Activated CD4-positive, CD25-positive, alpha-beta regulatory T cell treated with anti-CD3 and anti-CD28 coated beads, Interleukin-2, amount 50 U/mL, for 16 hours (primary cell): ENCODE measurements around the gene RNF214.
"Not testable (repeated sequence)": the region's sequence is repeated elsewhere in the genome, so short reads cannot be mapped to it uniquely, and the experiment has no call there.

Source experiments
- DNase-seq: peaks from one replicate; pipeline ENCODE4 v3.0.0-alpha.2; 2020; ENCODE audit warnings: low read depth, low spot score

Gene RNF214

GRCh38 chr11:117197516-117198456 is 34.7 kb upstream of the RNF214 start:
- DNase-seq = no peak

- no peak for DNase-seq
Observed at GRCh38 chr11:117198613-117199012, 33.9 kb upstream of the RNF214 start.

DNA sequence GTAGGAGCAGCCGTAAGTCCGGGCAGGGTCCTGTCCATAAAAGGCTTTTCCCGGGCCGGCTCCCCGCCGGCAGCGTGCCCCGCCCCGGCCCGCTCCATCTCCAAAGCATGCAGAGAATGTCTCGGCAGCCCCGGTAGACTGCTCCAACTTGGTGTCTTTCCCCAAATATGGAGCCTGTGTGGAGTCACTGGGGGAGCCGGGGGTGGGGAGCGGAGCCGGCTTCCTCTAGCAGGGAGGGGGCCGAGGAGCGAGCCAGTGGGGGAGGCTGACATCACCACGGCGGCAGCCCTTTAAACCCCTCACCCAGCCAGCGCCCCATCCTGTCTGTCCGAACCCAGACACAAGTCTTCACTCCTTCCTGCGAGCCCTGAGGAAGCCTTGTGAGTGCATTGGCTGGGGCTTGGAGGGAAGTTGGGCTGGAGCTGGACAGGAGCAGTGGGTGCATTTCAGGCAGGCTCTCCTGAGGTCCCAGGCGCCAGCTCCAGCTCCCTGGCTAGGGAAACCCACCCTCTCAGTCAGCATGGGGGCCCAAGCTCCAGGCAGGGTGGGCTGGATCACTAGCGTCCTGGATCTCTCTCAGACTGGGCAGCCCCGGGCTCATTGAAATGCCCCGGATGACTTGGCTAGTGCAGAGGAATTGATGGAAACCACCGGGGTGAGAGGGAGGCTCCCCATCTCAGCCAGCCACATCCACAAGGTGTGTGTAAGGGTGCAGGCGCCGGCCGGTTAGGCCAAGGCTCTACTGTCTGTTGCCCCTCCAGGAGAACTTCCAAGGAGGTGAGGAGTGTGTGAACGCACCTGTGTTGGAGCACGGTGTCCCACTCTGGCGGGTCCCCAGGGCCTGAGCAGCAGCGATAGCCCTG is 33.2 kb upstream of the RNF214 start, which contains the start of gene TAGLN:
Gene TAGLN, plus strand, starts transcription at position 318 of the 863 bp plus-strand sequence. CDS start 3,644 bp downstream, outside the sequence.
- DNase-seq = no peak

DNA sequence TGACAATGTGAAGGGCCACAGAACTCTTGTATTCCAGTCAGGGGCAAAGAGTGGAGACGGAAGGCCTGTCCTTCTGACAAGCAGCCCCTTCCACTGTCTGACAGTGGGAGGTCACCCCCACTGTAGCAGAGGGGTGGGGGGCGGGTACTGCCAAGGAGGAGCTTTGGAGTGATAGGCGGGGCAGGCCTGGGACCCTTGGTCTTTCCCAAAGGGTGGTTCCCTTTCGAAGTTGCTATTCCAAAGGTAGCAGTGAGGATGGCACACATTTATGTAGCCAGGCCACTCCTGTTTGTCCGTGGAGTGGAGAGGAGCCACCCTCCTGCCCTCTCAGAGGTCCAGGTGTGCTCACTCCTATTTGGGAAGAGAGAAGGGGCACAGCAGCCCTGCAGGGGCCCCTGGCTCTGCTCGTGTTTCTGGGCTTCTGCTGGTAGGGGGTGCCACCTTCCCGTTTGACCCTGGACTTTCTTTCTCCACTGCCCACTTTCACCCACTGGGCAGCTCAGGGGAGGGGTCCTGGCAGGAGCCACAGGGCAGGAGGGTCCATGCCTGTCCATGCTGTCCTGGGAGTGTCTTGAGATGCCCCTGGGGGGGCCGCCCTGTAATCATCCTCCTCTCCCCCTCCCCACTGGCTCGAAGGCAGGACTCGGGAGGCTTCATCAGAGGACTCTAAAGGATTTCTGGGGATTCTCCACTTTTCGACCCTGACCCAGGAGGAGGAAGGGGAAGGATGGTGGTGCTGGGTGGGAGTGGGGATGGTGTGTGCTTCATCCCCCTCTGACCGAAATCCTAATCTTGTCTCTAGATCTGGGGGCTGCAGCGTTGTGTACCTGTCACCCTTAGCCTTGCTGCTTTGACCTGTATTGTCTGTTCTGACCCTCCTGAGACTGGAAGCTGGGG is 32.3 kb upstream of the RNF214 start:
- no peak for DNase-seq

DNA sequence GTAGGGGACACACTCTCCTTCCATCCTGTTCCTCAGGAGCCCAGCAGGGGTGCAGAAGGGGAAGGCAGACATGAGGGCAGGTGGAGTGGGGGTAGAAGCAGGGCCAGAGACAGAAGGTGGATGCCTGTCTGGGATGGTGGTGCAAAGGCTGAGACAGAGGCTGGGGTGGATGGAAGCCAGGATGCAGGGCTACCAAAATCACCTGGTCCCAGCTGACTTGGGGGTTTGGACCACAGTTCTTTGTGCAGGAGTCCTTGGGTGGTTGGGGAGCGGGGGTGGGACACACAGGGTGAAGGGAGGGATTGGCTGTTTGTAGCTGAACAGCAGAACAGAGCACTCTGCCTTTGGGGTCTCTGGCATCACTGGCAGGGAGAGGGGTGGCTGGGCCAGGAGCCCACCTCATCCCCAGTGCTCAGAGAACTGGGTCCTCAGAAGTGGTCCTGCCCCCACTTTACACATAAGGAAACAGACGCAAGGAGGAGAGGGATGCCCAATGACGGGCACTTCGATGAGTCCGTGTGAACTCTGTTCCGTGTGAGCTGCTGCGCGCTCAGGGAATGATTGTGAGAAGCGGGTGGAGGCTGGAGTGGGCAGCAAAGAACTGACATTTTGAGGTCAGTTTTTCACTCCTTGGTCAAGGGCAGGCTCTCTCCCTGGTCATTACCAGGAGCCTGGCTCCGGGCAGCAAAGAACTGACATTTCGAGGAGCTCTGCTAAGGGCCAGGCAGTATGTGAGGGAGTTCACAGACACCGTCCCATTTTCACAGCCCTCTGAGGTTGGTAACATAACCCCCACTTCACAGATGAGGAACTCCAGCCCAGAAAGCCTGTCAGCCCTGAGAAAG is 31.4 kb upstream of the RNF214 start:
- no peak for DNase-seq

DNA sequence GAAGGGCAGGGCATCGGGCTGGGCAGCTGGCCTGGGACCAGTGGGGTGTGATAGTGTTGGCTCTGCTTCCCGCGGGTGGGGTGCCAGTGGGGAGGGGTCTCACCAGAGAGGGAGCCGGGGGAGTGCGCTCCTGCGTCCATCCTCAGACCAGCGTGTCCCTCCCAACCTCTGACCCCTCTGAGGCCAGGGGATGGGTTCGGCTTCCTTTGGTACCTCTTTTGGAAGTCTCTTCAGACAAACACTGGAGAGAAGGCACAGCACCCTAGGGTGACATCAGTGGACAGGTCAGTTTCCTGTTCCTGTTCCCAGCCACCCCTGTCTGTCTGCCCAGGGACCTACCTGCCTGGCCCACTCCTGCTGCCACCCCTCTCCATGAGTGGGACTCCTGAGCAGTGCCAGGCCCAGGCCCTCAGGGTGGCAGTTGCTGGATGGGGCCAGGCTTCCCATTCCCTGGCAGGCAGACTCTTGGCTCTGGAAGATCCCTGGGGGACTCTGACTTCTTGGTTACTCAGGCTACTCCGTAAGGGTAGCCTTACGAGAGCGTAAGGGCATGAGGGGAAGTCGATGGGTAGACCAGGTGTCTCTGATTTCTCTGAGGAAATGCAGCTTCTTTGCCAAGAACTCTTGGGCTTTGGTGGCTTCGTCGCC is 30.7 kb upstream of the RNF214 start:
- DNase-seq = no peak

- no peak for DNase-seq
Observed at GRCh38 chr11:117202386-117203068, 29.9 kb upstream of the RNF214 start.

GRCh38 chr11:117203069-117203407 is 29.4 kb upstream of the RNF214 start:
- DNase-seq = no peak

- no peak for DNase-seq
Observed at GRCh38 chr11:117204283-117205080, 28.0 kb upstream of the RNF214 start.

DNA sequence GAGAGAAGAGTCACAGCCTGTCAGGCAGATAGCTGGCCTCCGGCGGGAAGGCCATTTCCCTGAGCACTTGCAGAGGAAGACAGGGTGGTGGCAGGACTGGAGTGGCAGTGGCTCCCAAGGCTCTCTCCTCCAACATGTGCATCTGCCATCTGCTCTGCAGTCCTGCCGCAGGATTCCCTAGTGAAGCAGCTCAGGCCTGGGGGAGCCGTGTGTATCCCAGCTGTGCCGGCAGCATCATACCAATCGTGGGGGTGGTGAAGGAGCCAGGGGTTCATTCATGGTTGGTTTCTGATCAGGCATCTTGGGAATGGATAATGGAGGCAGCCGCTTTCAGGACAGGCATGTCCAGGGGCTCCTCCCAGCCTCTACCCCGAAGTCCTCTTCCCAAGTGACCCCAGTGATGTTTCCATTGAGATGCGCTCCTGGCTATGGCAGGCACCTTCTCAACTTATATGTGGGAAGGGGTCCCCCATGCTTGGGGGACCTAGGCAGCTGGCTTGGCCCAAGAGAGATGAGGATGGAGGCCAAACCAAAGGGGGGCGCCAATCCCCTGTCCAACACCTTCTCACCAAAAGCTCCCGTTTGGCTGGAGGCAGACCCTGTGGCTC is 27.2 kb upstream of the RNF214 start:
- no peak for DNase-seq

DNA sequence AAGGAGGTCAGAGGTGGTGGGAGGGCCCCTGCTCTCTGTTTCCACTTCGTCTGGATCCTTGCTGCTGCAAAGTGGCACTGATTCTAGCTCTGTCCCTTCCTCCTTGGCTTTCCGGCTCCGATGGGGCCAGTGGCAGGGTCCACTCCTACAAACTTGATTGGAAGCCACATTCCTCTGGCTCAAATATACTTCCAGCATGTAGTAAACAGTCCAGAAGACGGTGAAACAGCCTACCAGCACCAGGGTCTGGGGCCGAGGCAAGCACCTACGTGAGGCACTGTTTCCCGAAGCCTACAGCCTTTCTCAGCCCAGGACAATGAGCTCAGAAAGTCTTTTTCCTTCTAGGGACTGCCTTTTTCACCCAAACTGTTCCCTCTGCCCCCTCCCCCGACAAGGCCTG is 26.4 kb upstream of the RNF214 start:
- DNase-seq = not testable (repeated sequence)

GRCh38 chr11:117206859-117207258 is 25.6 kb upstream of the RNF214 start:
- not testable (repeated sequence) for DNase-seq

DNA sequence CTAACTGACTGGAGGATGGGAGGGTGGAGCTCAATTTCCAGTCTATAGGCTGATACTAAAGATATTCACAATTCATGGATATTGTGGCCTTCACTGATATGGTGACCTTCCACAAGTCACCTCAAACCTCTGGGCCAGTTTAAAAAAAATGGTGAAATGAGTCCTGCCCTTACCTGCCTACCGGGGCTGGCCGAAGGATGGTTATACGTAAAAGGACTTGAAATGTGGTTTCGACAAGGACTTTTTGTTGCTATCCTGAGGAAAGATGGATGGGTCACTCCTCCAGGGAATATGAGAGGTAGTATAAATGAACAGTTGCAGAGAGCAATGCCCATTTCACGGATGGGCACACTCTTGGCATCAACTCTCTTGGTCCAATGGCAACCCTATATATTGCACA is 25.0 kb upstream of the RNF214 start:
- not testable (repeated sequence) for DNase-seq

DNA sequence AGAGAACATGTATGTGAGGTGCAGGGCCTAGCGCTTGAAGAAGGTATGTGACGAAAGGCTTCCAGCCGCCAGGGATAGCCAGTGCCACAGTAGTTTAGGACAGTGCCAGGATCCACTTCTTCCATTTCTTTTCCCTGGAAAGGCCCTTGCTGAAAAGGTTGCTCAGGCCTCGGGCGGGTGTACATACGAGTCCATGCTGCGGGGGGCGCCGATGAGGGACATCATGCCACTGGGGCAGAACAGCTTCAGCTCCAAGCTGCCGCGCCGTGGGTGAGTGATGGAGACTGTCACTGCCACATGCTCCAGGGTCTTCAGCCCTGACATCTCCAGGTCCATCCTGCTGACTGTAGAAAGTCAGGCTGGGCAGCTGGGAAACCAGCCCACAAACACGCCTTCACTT is 23.8 kb upstream of the RNF214 start:
- DNase-seq = not testable (repeated sequence)

DNA sequence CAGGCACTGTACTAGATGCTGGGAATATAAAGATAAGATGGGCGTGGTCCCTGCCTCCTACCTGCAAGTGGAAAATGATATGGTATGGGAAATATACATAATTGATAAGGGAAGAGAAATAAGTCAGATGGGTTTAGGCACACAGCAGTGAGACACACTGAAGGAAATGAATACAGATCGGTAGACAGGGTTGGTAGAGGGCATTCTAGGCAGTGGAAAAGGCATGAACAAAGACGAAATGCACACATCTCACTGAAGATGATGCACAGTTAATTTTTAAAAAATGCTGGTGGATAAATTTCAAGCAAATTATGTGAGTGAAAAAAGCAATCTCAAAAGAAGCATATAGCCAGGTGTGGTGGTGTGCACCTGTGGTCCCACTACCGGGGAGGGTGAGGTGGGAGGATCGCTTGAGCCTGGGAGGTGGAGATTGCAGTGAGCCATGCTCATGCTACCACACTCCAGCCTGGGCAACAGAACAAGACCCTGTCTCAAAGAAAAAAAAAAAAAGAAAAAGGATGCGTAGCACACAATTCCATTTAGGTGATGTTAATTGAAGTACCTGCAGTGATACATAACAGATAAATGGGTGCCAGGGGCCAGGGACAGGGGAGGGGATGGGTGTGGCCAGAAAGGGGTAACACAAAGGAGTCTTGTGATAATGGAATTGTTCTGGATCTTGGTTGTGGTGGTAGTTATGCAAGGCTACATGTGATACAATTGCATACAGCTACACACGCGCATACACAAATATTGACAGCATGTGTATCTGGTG is 22.9 kb upstream of the RNF214 start:
- DNase-seq = not testable (repeated sequence)

- DNase-seq = no peak
Observed at GRCh38 chr11:117210620-117211019, 21.9 kb upstream of the RNF214 start.

GRCh38 chr11:117212697-117213355 is 19.6 kb upstream of the RNF214 start:
- no peak for DNase-seq
